ENCODE data around the gene SCN1B. TPM values are rescaled to one million over a fixed set of nuclear protein-coding genes. Genes with fewer than 3 reads are reported as not detected.

SCN1B gene
- total and polyA plus RNA-seq, 5 donors: 74.3 to 134 (median 88.1) TPM

GRCh38 chr19:35031072-35031881 is 1.0 kb downstream of the SCN1B start:
- DNase-seq (peak; percentile 52 to 85 (median 79)), ATAC-seq (peak; percentile 9 to 30)
- Histone ChIP-seq H3K9me3 (ENCODE audit: control insufficient read depth, low read length) (no peaks in the 10 kb centered on the region), H3K27ac (ENCODE audit: low read length) (no peak overlapping the region), H3K4me1 (ENCODE audit: control insufficient read depth, insufficient read depth, low read length) (peaks cover 2% of the 10 kb centered on the region), H3K4me3 (ENCODE audit: low read length) (peak overlapping the region; percentile 90), H3K27me3 (ENCODE audit: control insufficient read depth, insufficient read depth) (no peaks in the 10 kb centered on the region)
- WGBS: 7% methylated on average over 31 of the region's 31 CpGs
- intact Hi-C loops (cut with DNase I): no loop called here

GRCh38 chr19:35032356-35032865 is 2.1 kb downstream of the SCN1B start:
- H3K4me3 ChIP-seq (ENCODE audit: low read length): no peak overlapping the region
- H3K27ac ChIP-seq (ENCODE audit: low read length): no peak overlapping the region

GRCh38 chr19:35033067-35034004 is 3.1 kb downstream of the SCN1B start:
- H3K4me1 ChIP-seq (ENCODE audit: control insufficient read depth, insufficient read depth, low read length): peaks cover 2% of the 10 kb centered on the region
- ATAC-seq: no peak

More at GRCh38 chr19:35032356-35032865, 2.1 kb downstream of the SCN1B start:
- no peaks in the 10 kb centered on the region for H3K9me3 ChIP-seq (ENCODE audit: control insufficient read depth, low read length)
- no peaks in the 10 kb centered on the region for H3K27me3 ChIP-seq (ENCODE audit: control insufficient read depth, insufficient read depth)
- H3K4me1 ChIP-seq (ENCODE audit: control insufficient read depth, insufficient read depth, low read length): peaks cover 2% of the 10 kb centered on the region
- ATAC-seq: no peak
- 94% methylated on average over 17 of the region's 17 CpGs for WGBS
- DNase-seq: peak in 2 of 3 donors; percentile 31 to 63
- intact Hi-C loops (cut with DNase I): no loop called here

GRCh38 chr19:35034005-35034502 is 3.8 kb downstream of the SCN1B start:
- no peak overlapping the region for H3K4me3 ChIP-seq (ENCODE audit: low read length)
- WGBS: 94% methylated on average over 17 of the region's 17 CpGs
- H3K9me3 ChIP-seq (ENCODE audit: control insufficient read depth, low read length): no peaks in the 10 kb centered on the region
- intact Hi-C loops (cut with DNase I): no loop called here
- H3K27ac ChIP-seq (ENCODE audit: low read length): no peak overlapping the region
- ATAC-seq (no peak), DNase-seq (peak in 2 of 3 donors; percentile 43 to 48)
- no peaks in the 10 kb centered on the region for H3K27me3 ChIP-seq (ENCODE audit: control insufficient read depth, insufficient read depth)
- peaks cover 5% of the 10 kb centered on the region for H3K4me1 ChIP-seq (ENCODE audit: control insufficient read depth, insufficient read depth, low read length)

More at GRCh38 chr19:35033067-35034004, 3.1 kb downstream of the SCN1B start:
- 90% methylated on average over 30 of the region's 30 CpGs for WGBS
- intact Hi-C loops (cut with DNase I): no loop called here
- H3K27me3 ChIP-seq (ENCODE audit: control insufficient read depth, insufficient read depth): no peaks in the 10 kb centered on the region
- H3K27ac ChIP-seq (ENCODE audit: low read length): no peak overlapping the region
- peak in 2 of 3 donors; percentile 28 to 44 for DNase-seq
- no peak overlapping the region for H3K4me3 ChIP-seq (ENCODE audit: low read length)
- H3K9me3 ChIP-seq (ENCODE audit: control insufficient read depth, low read length): no peaks in the 10 kb centered on the region

GRCh38 chr19:35034588-35035382 is 4.5 kb downstream of the SCN1B start:
- no peaks in the 10 kb centered on the region for H3K27me3 ChIP-seq (ENCODE audit: control insufficient read depth, insufficient read depth)
- peaks cover 4% of the 10 kb centered on the region for H3K4me1 ChIP-seq (ENCODE audit: control insufficient read depth, insufficient read depth, low read length)
- no peak overlapping the region for H3K27ac ChIP-seq (ENCODE audit: low read length)
- intact Hi-C loops (cut with DNase I): no loop called here
- 85% methylated on average over 17 of the region's 17 CpGs for WGBS
- DNase-seq: peak in 2 of 3 donors; percentile 33 to 36
- no peak overlapping the region for H3K4me3 ChIP-seq (ENCODE audit: low read length)
- no peak for ATAC-seq
- H3K9me3 ChIP-seq (ENCODE audit: control insufficient read depth, low read length): no peaks in the 10 kb centered on the region

GRCh38 chr19:35037716-35038622 is 7.7 kb downstream of the SCN1B start:
- ATAC-seq (peak; percentile 46 to 53), DNase-seq (peak; percentile 59 to 79 (median 76))
- WGBS: 27% methylated on average over 13 of the region's 13 CpGs
- intact Hi-C loops (cut with DNase I): no loop called here
- Histone ChIP-seq H3K9me3 (ENCODE audit: control insufficient read depth, low read length) (no peaks in the 10 kb centered on the region), H3K4me3 (ENCODE audit: low read length) (no peak overlapping the region), H3K27ac (ENCODE audit: low read length) (peak overlapping the region; percentile 60), H3K4me1 (ENCODE audit: control insufficient read depth, insufficient read depth, low read length) (peaks cover 14% of the 10 kb centered on the region), H3K27me3 (ENCODE audit: control insufficient read depth, insufficient read depth) (no peaks in the 10 kb centered on the region)

GRCh38 chr19:35038623-35039512 is 8.6 kb downstream of the SCN1B start:
- Histone ChIP-seq H3K4me1 (ENCODE audit: control insufficient read depth, insufficient read depth, low read length) (peaks cover 14% of the 10 kb centered on the region), H3K4me3 (ENCODE audit: low read length) (no peak overlapping the region), H3K9me3 (ENCODE audit: control insufficient read depth, low read length) (no peaks in the 10 kb centered on the region), H3K27me3 (ENCODE audit: control insufficient read depth, insufficient read depth) (no peaks in the 10 kb centered on the region), H3K27ac (ENCODE audit: low read length) (peak overlapping the region; percentile 60)
- intact Hi-C loops (cut with DNase I): no loop called here
- ATAC-seq (no peak), DNase-seq (peak in 2 of 3 donors; percentile 75 to 79)
- 61% methylated on average over 17 of the region's 17 CpGs for WGBS

GRCh38 chr19:35039881-35040825 is 9.9 kb downstream of the SCN1B start:
- Histone ChIP-seq H3K4me1 (ENCODE audit: control insufficient read depth, insufficient read depth, low read length) (peaks cover 14% of the 10 kb centered on the region), H3K9me3 (ENCODE audit: control insufficient read depth, low read length) (no peaks in the 10 kb centered on the region), H3K27me3 (ENCODE audit: control insufficient read depth, insufficient read depth) (no peaks in the 10 kb centered on the region), H3K4me3 (ENCODE audit: low read length) (no peak overlapping the region), H3K27ac (ENCODE audit: low read length) (peak overlapping the region; percentile 36)
- 36% methylated on average over 39 of the region's 39 CpGs for WGBS
- ATAC-seq: no peak
- DNase-seq: peak in 2 of 3 donors; percentile 64 to 72
- intact Hi-C loops (cut with DNase I): no loop called here

All from right cardiac atrium (tissue), 5 donors.